K562 (cell line): Measurements from ENCODE around the gene ZNF319. TPM values are rescaled to one million over a fixed set of nuclear protein-coding genes. Genes with fewer than 3 reads are reported as not detected.

ENCODE experiments used
- ARID2 ChIP-seq: fragments of 450-650 bp; IDR thresholded peaks from 2 replicates; pipeline ENCODE4 v1.6.1; 2017; ENCODE audit warnings: antibody characterized with exemption, mild to moderate bottlenecking
- FOXJ3 ChIP-seq: sonication (generic); formaldehyde crosslinking; IDR thresholded peaks from 2 replicates; pipeline ENCODE4 v1.4.0; 2020; ENCODE audit warnings: mild to moderate bottlenecking, missing genetic modification reagents
- HDAC8 ChIP-seq: fragments of 450-650 bp; IDR thresholded peaks from 2 replicates; pipeline ENCODE4 v1.6.1; 2016; ENCODE audit warnings: mild to moderate bottlenecking, missing genetic modification characterization, moderate library complexity, missing compliant biosample characterization
- MEIS2 ChIP-seq: fragments of 450-650 bp; IDR thresholded peaks from 2 replicates; pipeline ENCODE4 v1.6.1; 2014; ENCODE audit warnings: mild to moderate bottlenecking; ENCODE audit not compliant: partially characterized antibody
- MYC ChIP-seq, 2 experiments: fragments of 250-450 bp in 1 of 2; sonication (Bioruptor Pico) in 1 of 2; IDR thresholded peaks; 2 replicates each; pipeline versions ENCODE4 v1.5.1 to v1.6.1; 2012 to 2021; ENCODE audit warnings: low read depth in 2 of 2, borderline replicate concordance in 1 of 2, improper control_type of control experiment in 1 of 2, low read length in 1 of 2, mild to moderate bottlenecking in 1 of 2, moderate library complexity in 1 of 2
- PYGO2 ChIP-seq: fragments of 450-650 bp; IDR thresholded peaks from 2 replicates; pipeline ENCODE4 v1.6.1; 2016; ENCODE audit warnings: mild to moderate bottlenecking, missing genetic modification characterization, moderate library complexity, missing compliant biosample characterization
- RBM15 ChIP-seq: fragments of 200-400 bp; formaldehyde crosslinking; IDR thresholded peaks from 2 replicates; pipeline ENCODE4 v1.6.1; 2018; ENCODE audit warnings: mild to moderate bottlenecking, low read length, moderate library complexity; ENCODE audit not compliant: insufficient read depth
- SMAD3 ChIP-seq: fragments of 450-650 bp; formaldehyde crosslinking; conservative IDR thresholded peaks from 2 replicates; pipeline ENCODE4 v1.4.0; 2020; ENCODE audit warnings: mild to moderate bottlenecking
- XRCC4 ChIP-seq: IDR thresholded peaks from one replicate; pipeline ENCODE4 v1.6.1; 2011; ENCODE audit not compliant: insufficient read depth, insufficient read length; ENCODE audit errors: extremely low read depth
- ZBTB7A ChIP-seq: IDR thresholded peaks from 2 replicates; pipeline ENCODE4 v1.6.1; 2011; ENCODE audit warnings: low read depth, mild to moderate bottlenecking, low read length, moderate library complexity, borderline replicate concordance; ENCODE audit not compliant: control insufficient read depth
- ZFP36 ChIP-seq: fragments of 150-350 bp; IDR thresholded peaks from 2 replicates; pipeline ENCODE4 v1.6.1; 2018; ENCODE audit warnings: low read length, low read depth; ENCODE audit not compliant: partially characterized antibody
- ZNF224 ChIP-seq: sonication (generic); formaldehyde crosslinking; IDR thresholded peaks from 2 replicates; pipeline ENCODE4 v1.8.0; 2022; ENCODE audit warnings: mild to moderate bottlenecking, missing genetic modification reagents
- ZNF3 ChIP-seq: fragments of 250-450 bp; sonication (Bioruptor Pico); IDR thresholded peaks from 2 replicates; pipeline ENCODE4 v1.5.0; 2021; ENCODE audit warnings: mild to moderate bottlenecking, moderate library complexity
- polyA plus RNA-seq, 8 experiments: library from polyadenylated mRNA; depleted of rRNA in 4 of 8; stranded (reverse) in 5 of 8; unstranded in 3 of 8; fragments of >200 nt; fragmentation: Nextera tagmentation in 2 of 8; fragmentation: Illumina TruSeq in 1 of 8; extraction: Ambion mirVana in 2 of 8; extraction: Trizol in 1 of 8; gene quantifications; 2 replicates each; pipeline versions ENCODE4 v1.2.1 to v1.2.3, GENCODE V29; 2011 to 2014; ENCODE audit warnings: inconsistent platforms in 1 of 8, missing spikeins in 1 of 8
- total RNA-seq, 7 experiments: library from RNA; depleted of rRNA in 6 of 7; stranded (reverse); fragments of >200 nt in 6 of 7; fragmentation: Illumina TruSeq in 2 of 7; extraction: Trizol in 2 of 7; gene quantifications; 2 replicates each; pipeline versions ENCODE4 v1.2.1 to v1.2.3, GENCODE V29; 2011 to 2021; ENCODE audit warnings: low replicate concordance in 1 of 7
- TF ChIP-seq, protein P1 (sequence below): sonication (generic); formaldehyde crosslinking; IDR thresholded peaks from 2 replicates; pipeline ENCODE4 v1.9.0; 2022; ENCODE audit warnings: mild to moderate bottlenecking, missing genetic modification reagents
- TF ChIP-seq, protein P2 (sequence below): fragments of 250-450 bp; sonication (Bioruptor Pico); IDR thresholded peaks from 2 replicates; pipeline ENCODE4 v1.8.0; 2022; ENCODE audit warnings: inconsistent platforms, mild to moderate bottlenecking, moderate library complexity, borderline replicate concordance
- TF ChIP-seq, protein P3 (sequence below): sonication (generic); formaldehyde crosslinking; IDR thresholded peaks from 2 replicates; pipeline ENCODE4 v1.8.1; 2023; ENCODE audit warnings: missing genetic modification reagents, mild to moderate bottlenecking, borderline replicate concordance
- TF ChIP-seq, protein P4 (sequence below): fragments of 450-650 bp; formaldehyde crosslinking; IDR thresholded peaks from 2 replicates; pipeline ENCODE4 v1.4.0; 2020; ENCODE audit warnings: mild to moderate bottlenecking, moderate library complexity

The ZNF319 gene
- total and polyA plus RNA-seq, 9 of the 15 experiments (the other 6 are each of a cell fraction or from before 2014, with no cell fraction given), result 0.20 to 5.7 (median 1.4) TPM

DNA sequence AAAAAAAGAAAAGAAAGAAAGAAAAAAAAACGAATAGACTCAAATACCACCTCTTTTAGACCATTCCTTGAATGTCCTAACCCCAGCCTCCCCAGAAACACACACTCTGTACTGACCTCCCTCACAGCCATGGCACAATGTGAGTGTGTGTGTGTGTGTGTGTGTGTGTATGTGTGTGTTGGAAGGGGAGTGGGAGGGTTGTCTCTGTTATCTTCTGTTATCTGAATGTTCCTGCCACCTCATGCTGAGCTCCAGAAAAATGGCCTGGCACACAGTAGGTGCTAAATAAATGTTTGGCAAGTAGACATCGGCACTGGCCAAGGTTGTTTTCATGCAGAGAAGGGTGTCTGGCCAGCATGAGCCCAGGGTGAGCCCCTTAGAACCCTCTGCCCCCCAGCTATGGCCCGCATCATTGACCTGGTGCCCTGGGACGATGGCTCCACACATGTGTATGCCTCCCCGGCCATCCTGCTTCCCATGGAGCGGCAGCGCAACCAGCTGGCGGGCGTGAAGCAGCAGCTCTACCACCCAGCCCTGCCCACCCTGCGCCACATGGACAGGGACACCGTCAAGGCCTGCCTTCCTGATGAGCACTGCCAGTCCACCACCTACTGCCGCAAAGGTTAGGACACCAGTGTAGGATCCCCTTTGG lies 22.9 kb downstream of the ZNF319 start (continued):
- TF ChIP-seq, protein P1, sequence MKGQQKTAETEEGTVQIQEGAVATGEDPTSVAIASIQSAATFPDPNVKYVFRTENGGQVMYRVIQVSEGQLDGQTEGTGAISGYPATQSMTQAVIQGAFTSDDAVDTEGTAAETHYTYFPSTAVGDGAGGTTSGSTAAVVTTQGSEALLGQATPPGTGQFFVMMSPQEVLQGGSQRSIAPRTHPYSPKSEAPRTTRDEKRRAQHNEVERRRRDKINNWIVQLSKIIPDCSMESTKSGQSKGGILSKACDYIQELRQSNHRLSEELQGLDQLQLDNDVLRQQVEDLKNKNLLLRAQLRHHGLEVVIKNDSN (CRISPR knock-in tag), result no peak
- TF ChIP-seq ZBTB7A, result no peak
- no peak for TF ChIP-seq ZNF224 (CRISPR knock-in tag)
- peak; percentile 46; the same call in 1 of the 2 replicates for TF ChIP-seq MYC (IDR thresholded peaks at IDR 0.05; ENCODE audit: low read depth, low read length)
- TF ChIP-seq MYC (CRISPR knock-in tag; IDR thresholded peaks at IDR 0.05; ENCODE audit: borderline replicate concordance, low read depth), result no peak
- TF ChIP-seq PYGO2 (tag), result peak; percentile 60; the same call in 1 of the 2 replicates
- TF ChIP-seq, protein P2, sequence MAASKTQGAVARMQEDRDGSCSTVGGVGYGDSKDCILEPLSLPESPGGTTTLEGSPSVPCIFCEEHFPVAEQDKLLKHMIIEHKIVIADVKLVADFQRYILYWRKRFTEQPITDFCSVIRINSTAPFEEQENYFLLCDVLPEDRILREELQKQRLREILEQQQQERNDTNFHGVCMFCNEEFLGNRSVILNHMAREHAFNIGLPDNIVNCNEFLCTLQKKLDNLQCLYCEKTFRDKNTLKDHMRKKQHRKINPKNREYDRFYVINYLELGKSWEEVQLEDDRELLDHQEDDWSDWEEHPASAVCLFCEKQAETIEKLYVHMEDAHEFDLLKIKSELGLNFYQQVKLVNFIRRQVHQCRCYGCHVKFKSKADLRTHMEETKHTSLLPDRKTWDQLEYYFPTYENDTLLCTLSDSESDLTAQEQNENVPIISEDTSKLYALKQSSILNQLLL (CRISPR knock-in tag), result no peak
- TF ChIP-seq FOXJ3 (CRISPR knock-in tag), result no peak
- TF ChIP-seq RBM15, result no peak
- no peak for TF ChIP-seq HDAC8 (tag)
- no peak for TF ChIP-seq ARID2
- TF ChIP-seq, protein P3, sequence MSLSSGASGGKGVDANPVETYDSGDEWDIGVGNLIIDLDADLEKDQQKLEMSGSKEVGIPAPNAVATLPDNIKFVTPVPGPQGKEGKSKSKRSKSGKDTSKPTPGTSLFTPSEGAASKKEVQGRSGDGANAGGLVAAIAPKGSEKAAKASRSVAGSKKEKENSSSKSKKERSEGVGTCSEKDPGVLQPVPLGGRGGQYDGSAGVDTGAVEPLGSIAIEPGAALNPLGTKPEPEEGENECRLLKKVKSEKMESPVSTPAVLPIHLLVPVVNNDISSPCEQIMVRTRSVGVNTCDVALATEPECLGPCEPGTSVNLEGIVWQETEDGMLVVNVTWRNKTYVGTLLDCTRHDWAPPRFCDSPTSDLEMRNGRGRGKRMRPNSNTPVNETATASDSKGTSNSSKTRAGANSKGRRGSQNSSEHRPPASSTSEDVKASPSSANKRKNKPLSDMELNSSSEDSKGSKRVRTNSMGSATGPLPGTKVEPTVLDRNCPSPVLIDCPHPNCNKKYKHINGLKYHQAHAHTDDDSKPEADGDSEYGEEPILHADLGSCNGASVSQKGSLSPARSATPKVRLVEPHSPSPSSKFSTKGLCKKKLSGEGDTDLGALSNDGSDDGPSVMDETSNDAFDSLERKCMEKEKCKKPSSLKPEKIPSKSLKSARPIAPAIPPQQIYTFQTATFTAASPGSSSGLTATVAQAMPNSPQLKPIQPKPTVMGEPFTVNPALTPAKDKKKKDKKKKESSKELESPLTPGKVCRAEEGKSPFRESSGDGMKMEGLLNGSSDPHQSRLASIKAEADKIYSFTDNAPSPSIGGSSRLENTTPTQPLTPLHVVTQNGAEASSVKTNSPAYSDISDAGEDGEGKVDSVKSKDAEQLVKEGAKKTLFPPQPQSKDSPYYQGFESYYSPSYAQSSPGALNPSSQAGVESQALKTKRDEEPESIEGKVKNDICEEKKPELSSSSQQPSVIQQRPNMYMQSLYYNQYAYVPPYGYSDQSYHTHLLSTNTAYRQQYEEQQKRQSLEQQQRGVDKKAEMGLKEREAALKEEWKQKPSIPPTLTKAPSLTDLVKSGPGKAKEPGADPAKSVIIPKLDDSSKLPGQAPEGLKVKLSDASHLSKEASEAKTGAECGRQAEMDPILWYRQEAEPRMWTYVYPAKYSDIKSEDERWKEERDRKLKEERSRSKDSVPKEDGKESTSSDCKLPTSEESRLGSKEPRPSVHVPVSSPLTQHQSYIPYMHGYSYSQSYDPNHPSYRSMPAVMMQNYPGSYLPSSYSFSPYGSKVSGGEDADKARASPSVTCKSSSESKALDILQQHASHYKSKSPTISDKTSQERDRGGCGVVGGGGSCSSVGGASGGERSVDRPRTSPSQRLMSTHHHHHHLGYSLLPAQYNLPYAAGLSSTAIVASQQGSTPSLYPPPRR (CRISPR knock-in tag), result no peak
- TF ChIP-seq XRCC4, result no peak
- TF ChIP-seq, protein P4, sequence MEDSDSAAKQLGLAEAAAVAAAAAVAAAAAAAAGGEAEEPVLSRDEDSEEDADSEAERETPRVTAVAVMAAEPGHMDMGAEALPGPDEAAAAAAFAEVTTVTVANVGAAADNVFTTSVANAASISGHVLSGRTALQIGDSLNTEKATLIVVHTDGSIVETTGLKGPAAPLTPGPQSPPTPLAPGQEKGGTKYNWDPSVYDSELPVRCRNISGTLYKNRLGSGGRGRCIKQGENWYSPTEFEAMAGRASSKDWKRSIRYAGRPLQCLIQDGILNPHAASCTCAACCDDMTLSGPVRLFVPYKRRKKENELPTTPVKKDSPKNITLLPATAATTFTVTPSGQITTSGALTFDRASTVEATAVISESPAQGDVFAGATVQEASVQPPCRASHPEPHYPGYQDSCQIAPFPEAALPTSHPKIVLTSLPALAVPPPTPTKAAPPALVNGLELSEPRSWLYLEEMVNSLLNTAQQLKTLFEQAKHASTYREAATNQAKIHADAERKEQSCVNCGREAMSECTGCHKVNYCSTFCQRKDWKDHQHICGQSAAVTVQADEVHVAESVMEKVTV (CRISPR knock-in tag), result no peak
- TF ChIP-seq SMAD3 (CRISPR knock-in tag), result no peak
- no peak for TF ChIP-seq ZNF3 (CRISPR knock-in tag)
- peak; percentile 29 for TF ChIP-seq ZFP36
- peak; percentile 25 for TF ChIP-seq MEIS2
